Ascending aorta (tissue), 2 donors: Measurements from ENCODE around the gene CACNA1H. TPM values are rescaled to one million over a fixed set of nuclear protein-coding genes. Genes with fewer than 3 reads are reported as not detected.

ENCODE experiments used
- DNase-seq, 2 donors: peaks; one replicate each; pipeline ENCODE4 v3.0.0-alpha.2; 2019; ENCODE audit warnings: low spot score in 2 of 2
- H3K27ac ChIP-seq, 2 donors: fragments of 200-600 bp; sonication (generic); one replicate each; pipeline ENCODE4 v1.5.1; 2016 to 2017; ENCODE audit warnings: mild to moderate bottlenecking in 1 of 2
- H3K27me3 ChIP-seq: fragments of 200-600 bp; sonication (generic); one replicate; pipeline ENCODE4 v1.5.1; 2017
- H3K36me3 ChIP-seq, 2 donors: fragments of 200-600 bp; sonication (generic); one replicate each; pipeline ENCODE4 v1.5.1; 2016
- H3K4me1 ChIP-seq, 2 donors: fragments of 200-600 bp; sonication (generic); one replicate each; pipeline ENCODE4 v1.5.1; 2016 to 2017; ENCODE audit warnings: mild to moderate bottlenecking in 1 of 2
- H3K4me3 ChIP-seq, 2 donors: fragments of 200-600 bp; sonication (generic); one replicate each; pipeline ENCODE4 v1.5.1; 2016 to 2017; ENCODE audit warnings: mild to moderate bottlenecking in 1 of 2
- H3K9me3 ChIP-seq, 2 donors: fragments of 200-600 bp; sonication (generic); one replicate each; pipeline ENCODE4 v1.5.1; 2016
- intact Hi-C: fragments of 100-400 bp; cut with DNase I; formaldehyde crosslinking; loops from one replicate; pipeline ENCODE4 v1.15.1; 2023
- total RNA-seq: library from RNA; depleted of rRNA; stranded (reverse); fragments of >200 nt; gene quantifications from one replicate; pipeline ENCODE4 v1.1.0, GENCODE V29; 2016
- TF ChIP-seq, protein P1 (sequence below), 3 experiments: fragments of 200-600 bp in 2 of 3; fragments of 450-650 bp in 1 of 3; sonication (generic) in 2 of 3; IDR thresholded peaks; one replicate each; pipeline ENCODE4 v1.5.1; 2016 to 2019; ENCODE audit warnings: antibody characterized with exemption in 3 of 3, mild to moderate bottlenecking in 1 of 3, moderate library complexity in 1 of 3

Gene CACNA1H
- total RNA-seq, 1 donor from 2014 or later, result 57.5 TPM

DNA sequence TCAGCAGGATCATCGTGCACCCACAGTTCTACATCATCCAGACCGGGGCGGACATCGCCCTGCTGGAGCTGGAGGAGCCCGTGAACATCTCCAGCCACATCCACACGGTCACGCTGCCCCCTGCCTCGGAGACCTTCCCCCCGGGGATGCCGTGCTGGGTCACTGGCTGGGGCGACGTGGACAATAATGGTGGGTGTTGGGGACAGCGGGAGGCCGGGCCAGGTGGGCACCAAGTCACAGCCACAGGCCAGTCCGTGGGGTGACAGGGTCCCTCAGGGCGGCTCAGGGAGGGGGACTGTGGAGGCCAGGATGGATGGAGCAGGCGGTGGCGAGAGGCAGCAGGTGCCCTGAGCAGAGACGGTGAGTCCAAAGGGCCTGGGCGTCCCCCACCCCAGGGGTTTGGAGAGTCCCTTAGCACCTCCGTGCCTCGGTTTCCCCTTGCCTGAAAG lies 104.0 kb downstream of the CACNA1H start:
- no peak overlapping the region for H3K27ac ChIP-seq
- no peaks in the 10 kb centered on the region for H3K9me3 ChIP-seq
- no peak for DNase-seq
- no peaks in the 10 kb centered on the region for H3K27me3 ChIP-seq
- TF ChIP-seq, protein P1, sequence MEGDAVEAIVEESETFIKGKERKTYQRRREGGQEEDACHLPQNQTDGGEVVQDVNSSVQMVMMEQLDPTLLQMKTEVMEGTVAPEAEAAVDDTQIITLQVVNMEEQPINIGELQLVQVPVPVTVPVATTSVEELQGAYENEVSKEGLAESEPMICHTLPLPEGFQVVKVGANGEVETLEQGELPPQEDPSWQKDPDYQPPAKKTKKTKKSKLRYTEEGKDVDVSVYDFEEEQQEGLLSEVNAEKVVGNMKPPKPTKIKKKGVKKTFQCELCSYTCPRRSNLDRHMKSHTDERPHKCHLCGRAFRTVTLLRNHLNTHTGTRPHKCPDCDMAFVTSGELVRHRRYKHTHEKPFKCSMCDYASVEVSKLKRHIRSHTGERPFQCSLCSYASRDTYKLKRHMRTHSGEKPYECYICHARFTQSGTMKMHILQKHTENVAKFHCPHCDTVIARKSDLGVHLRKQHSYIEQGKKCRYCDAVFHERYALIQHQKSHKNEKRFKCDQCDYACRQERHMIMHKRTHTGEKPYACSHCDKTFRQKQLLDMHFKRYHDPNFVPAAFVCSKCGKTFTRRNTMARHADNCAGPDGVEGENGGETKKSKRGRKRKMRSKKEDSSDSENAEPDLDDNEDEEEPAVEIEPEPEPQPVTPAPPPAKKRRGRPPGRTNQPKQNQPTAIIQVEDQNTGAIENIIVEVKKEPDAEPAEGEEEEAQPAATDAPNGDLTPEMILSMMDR (IDR thresholded peaks at IDR 0.05), result no peak
- no peaks in the 10 kb centered on the region for H3K36me3 ChIP-seq
- no peak overlapping the region for H3K4me3 ChIP-seq
- no peaks in the 10 kb centered on the region for H3K4me1 ChIP-seq
- intact Hi-C loops, result no loop called here

DNA sequence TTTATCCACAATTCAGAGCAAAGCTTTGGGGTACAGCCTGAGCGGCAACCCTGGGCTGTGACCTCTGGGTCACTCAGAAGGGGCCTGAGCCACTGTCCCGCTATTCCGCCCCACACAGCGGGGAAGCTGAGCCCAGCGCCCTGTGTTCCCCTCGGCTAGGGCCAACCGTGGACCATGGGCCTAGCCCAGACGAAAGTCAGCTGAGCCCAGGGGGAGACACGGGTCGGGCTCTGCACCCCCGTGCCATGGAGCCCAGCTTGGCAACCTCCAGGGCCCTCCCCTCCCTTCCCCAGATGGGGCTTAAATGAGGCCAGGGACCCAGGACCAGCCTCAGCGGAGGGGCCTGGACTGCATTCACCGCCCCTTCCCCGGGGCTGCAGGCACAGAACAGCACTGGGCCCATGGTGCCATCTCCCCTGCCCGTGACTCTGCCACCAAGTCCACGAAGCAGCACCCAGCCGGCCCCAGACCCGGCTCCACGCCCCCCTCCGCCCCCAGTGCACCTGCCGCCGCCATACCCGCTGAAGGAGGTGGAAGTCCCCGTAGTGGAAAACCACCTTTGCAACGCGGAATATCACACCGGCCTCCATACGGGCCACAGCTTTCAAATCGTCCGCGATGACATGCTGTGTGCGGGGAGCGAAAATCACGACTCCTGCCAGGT lies 104.8 kb downstream of the CACNA1H start:
- intact Hi-C loops, result no loop called here
- Histone ChIP-seq H3K27me3 (no peaks in the 10 kb centered on the region), H3K36me3 (no peaks in the 10 kb centered on the region), H3K4me3 (no peak overlapping the region), H3K9me3 (no peaks in the 10 kb centered on the region), H3K27ac (no peak overlapping the region), H3K4me1 (no peaks in the 10 kb centered on the region)
- TF ChIP-seq, protein P1 (IDR thresholded peaks at IDR 0.05), result no peak
- DNase-seq, result no peak

GRCh38 chr16:1258225-1258600 lies 105.3 kb downstream of the CACNA1H start:
- DNase-seq, result no peak
- Histone ChIP-seq H3K9me3 (no peaks in the 10 kb centered on the region), H3K4me1 (no peaks in the 10 kb centered on the region), H3K4me3 (no peak overlapping the region), H3K27me3 (no peaks in the 10 kb centered on the region), H3K36me3 (no peaks in the 10 kb centered on the region), H3K27ac (no peak overlapping the region)
- intact Hi-C loops, result no loop called here
- TF ChIP-seq, protein P1 (IDR thresholded peaks at IDR 0.05), result no peak

DNA sequence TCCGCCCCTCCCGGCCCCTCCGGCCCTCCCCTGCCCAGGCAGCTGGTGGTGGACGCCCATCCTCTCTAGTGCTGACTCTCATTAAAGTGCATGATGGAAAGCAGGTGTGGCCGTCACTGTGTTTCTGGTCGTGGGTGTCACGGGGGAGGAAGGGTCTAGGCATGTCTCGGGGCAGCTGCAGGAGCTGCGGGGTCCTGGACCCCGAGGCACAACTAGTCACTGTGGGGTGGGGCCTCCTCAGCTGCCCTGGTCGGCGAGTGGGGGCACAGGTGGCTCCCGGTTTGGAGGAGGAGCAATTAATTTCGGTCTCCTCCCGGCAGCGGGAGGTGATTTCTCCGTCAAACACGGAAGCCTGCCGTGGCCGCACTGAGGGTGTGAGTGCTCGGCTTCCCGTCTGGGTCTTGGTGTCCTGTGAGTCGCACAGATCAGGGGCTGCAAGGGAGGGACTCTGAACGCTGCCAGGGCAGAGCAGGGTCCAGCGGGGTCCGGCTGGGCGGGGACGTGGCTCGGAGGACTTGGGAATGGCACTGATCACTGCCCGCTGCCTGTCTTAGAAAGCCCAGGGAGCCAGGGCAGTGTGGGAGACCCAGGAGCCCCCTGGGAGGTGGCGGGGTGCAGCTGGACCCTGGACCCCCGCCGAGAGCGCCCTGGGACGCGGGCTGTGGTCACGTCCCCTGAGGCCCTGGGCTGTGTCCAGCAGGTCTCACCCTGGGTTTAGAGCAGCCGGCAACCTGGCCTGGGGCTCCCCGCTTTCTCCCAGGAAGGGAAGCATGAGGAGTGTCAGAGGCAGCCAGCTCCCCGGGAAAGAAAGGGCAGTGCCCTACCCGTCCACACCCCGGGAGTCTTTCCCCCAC lies 106.2 kb downstream of the CACNA1H start:
- no peak overlapping the region for H3K4me3 ChIP-seq
- DNase-seq, result no peak
- H3K36me3 ChIP-seq, result no peaks in the 10 kb centered on the region
- no peaks in the 10 kb centered on the region for H3K9me3 ChIP-seq
- H3K4me1 ChIP-seq, result no peaks in the 10 kb centered on the region
- no peaks in the 10 kb centered on the region for H3K27me3 ChIP-seq
- H3K27ac ChIP-seq, result no peak overlapping the region
- TF ChIP-seq, protein P1 (IDR thresholded peaks at IDR 0.05), result no peak
- intact Hi-C loops, result no loop called here

- H3K4me3 ChIP-seq, result no peak overlapping the region
- intact Hi-C loops, result loop anchor here (10.0 kb wide), 1 partner anchor 45 kb away; no protein-coding TSS in a partner anchor
- no peak for DNase-seq
- H3K27ac ChIP-seq, result no peak overlapping the region
- TF ChIP-seq, protein P1 (IDR thresholded peaks at IDR 0.05), result no peak
- no peaks in the 10 kb centered on the region for H3K36me3 ChIP-seq
- H3K9me3 ChIP-seq, result no peaks in the 10 kb centered on the region
- H3K27me3 ChIP-seq, result no peaks in the 10 kb centered on the region
- H3K4me1 ChIP-seq, result no peaks in the 10 kb centered on the region
These were observed 106.8 kb downstream of the CACNA1H start for GRCh38 chr16:1259760-1260068.
